ENCODE results near the gene KIRREL3.

KIRREL3 gene

GRCh38 chr11:126393143-126393542 is 607.4 kb downstream of the KIRREL3 start:
- H3K9ac ChIP-seq (ENCODE audit: low read length): no peak overlapping the region
- no peak overlapping the region for H3K4me2 ChIP-seq (ENCODE audit: low read depth, low read length, poor library complexity, severe bottlenecking)
- H3K79me2 ChIP-seq (ENCODE audit: insufficient read depth, low read length): no peaks in the 10 kb centered on the region
- no peaks in the 10 kb centered on the region for H3K27me3 ChIP-seq (ENCODE audit: low read length)
- H3K9me3 ChIP-seq (ENCODE audit: insufficient read depth, low read length): no peaks in the 10 kb centered on the region
- H3K9me2 ChIP-seq (replicated peaks; ENCODE audit: insufficient read depth, low read length): no peaks in the 10 kb centered on the region
- no peak overlapping the region for H3K27ac ChIP-seq (ENCODE audit: low read depth, low read length)
- H3K36me3 ChIP-seq (ENCODE audit: low read length): no peaks in the 10 kb centered on the region
- TF ChIP-seq CTCF (IDR thresholded peaks at IDR 0.05; ENCODE audit: insufficient read depth, low read length, poor library complexity, severe bottlenecking) (no peak), EZH2phosphoT487 (conservative IDR thresholded peaks at IDR 0.05; ENCODE audit: low read length) (no peak)
- no peak overlapping the region for H2AFZ ChIP-seq (ENCODE audit: low read depth, low read length, severe bottlenecking)
- no peaks in the 10 kb centered on the region for H3F3A ChIP-seq (ENCODE audit: insufficient read depth)
- no peaks in the 10 kb centered on the region for H4K20me1 ChIP-seq (ENCODE audit: low read depth, low read length)
- H3K4me3 ChIP-seq (ENCODE audit: insufficient read depth, low read length, poor library complexity, severe bottlenecking): no peak overlapping the region

- Histone ChIP-seq H3K4me3 (ENCODE audit: insufficient read depth, low read length, poor library complexity, severe bottlenecking) (no peak overlapping the region), H3K79me2 (ENCODE audit: insufficient read depth, low read length) (no peaks in the 10 kb centered on the region), H3K36me3 (ENCODE audit: low read length) (no peaks in the 10 kb centered on the region), H2AFZ (ENCODE audit: low read depth, low read length, severe bottlenecking) (no peak overlapping the region), H3K9ac (ENCODE audit: low read length) (no peak overlapping the region), H3K27me3 (ENCODE audit: low read length) (no peaks in the 10 kb centered on the region), H3K9me3 (ENCODE audit: insufficient read depth, low read length) (no peaks in the 10 kb centered on the region), H4K20me1 (ENCODE audit: low read depth, low read length) (no peaks in the 10 kb centered on the region), H3K4me2 (ENCODE audit: low read depth, low read length, poor library complexity, severe bottlenecking) (no peak overlapping the region), H3K9me2 (replicated peaks; ENCODE audit: insufficient read depth, low read length) (no peaks in the 10 kb centered on the region), H3F3A (ENCODE audit: insufficient read depth) (no peaks in the 10 kb centered on the region), H3K27ac (ENCODE audit: low read depth, low read length) (no peak overlapping the region)
- TF ChIP-seq EZH2phosphoT487 (conservative IDR thresholded peaks at IDR 0.05; ENCODE audit: low read length): no peak
- no peak for TF ChIP-seq CTCF (IDR thresholded peaks at IDR 0.05; ENCODE audit: insufficient read depth, low read length, poor library complexity, severe bottlenecking)
Observed at GRCh38 chr11:126392633-126393013, 607.9 kb downstream of the KIRREL3 start.

- H3K4me3 ChIP-seq (ENCODE audit: insufficient read depth, low read length, poor library complexity, severe bottlenecking): no peak overlapping the region
- no peaks in the 10 kb centered on the region for H3K79me2 ChIP-seq (ENCODE audit: insufficient read depth, low read length)
- no peaks in the 10 kb centered on the region for H4K20me1 ChIP-seq (ENCODE audit: low read depth, low read length)
- no peak overlapping the region for H2AFZ ChIP-seq (ENCODE audit: low read depth, low read length, severe bottlenecking)
- no peaks in the 10 kb centered on the region for H3K9me3 ChIP-seq (ENCODE audit: insufficient read depth, low read length)
- no peaks in the 10 kb centered on the region for H3K36me3 ChIP-seq (ENCODE audit: low read length)
- no peaks in the 10 kb centered on the region for H3F3A ChIP-seq (ENCODE audit: insufficient read depth)
- no peak overlapping the region for H3K4me2 ChIP-seq (ENCODE audit: low read depth, low read length, poor library complexity, severe bottlenecking)
- no peaks in the 10 kb centered on the region for H3K9me2 ChIP-seq (replicated peaks; ENCODE audit: insufficient read depth, low read length)
- H3K27me3 ChIP-seq (ENCODE audit: low read length): no peaks in the 10 kb centered on the region
- no peak overlapping the region for H3K9ac ChIP-seq (ENCODE audit: low read length)
- no peak for TF ChIP-seq CTCF (IDR thresholded peaks at IDR 0.05; ENCODE audit: insufficient read depth, low read length, poor library complexity, severe bottlenecking)
- TF ChIP-seq EZH2phosphoT487 (conservative IDR thresholded peaks at IDR 0.05; ENCODE audit: low read length): no peak
- no peak overlapping the region for H3K27ac ChIP-seq (ENCODE audit: low read depth, low read length)
Observed at GRCh38 chr11:126391970-126392632, 608.5 kb downstream of the KIRREL3 start.

Data from SU-DHL-6 (cell line).